Gastroesophageal sphincter (tissue), 3 donors: Measurements from ENCODE around the gene NCOR2.

Experiments used
- CTCF ChIP-seq, 4 experiments: fragments of 200-600 bp in 2 of 4; fragments of 450-650 bp in 2 of 4; sonication (generic) in 1 of 4; IDR thresholded peaks; one replicate each; pipeline ENCODE4 v1.5.1; 2017 to 2019; ENCODE audit warnings: antibody characterized with exemption in 4 of 4, mild to moderate bottlenecking in 2 of 4, moderate library complexity in 2 of 4
- EP300 ChIP-seq: sonication (generic); formaldehyde crosslinking; IDR thresholded peaks from one replicate; pipeline ENCODE4 v1.6.1; 2017; ENCODE audit warnings: antibody characterized with exemption, mild to moderate bottlenecking
- POLR2A ChIP-seq, 2 donors: fragments of 450-650 bp; IDR thresholded peaks; one replicate each; pipeline ENCODE4 v1.6.1; 2017; ENCODE audit warnings: antibody characterized with exemption in 2 of 2, mild to moderate bottlenecking in 2 of 2, moderate library complexity in 1 of 2
- POLR2AphosphoS5 ChIP-seq: sonication (generic); formaldehyde crosslinking; IDR thresholded peaks from one replicate; pipeline ENCODE4 v1.6.1; 2017; ENCODE audit warnings: antibody characterized with exemption

GRCh38 chr12:124603831-124604251 is 36.4 kb upstream of the NCOR2 start:
- TF ChIP-seq POLR2A (IDR thresholded peaks at IDR 0.05), result no peak
- TF ChIP-seq CTCF (IDR thresholded peaks at IDR 0.05), result no peak
- no peak for TF ChIP-seq POLR2AphosphoS5
- no peak for TF ChIP-seq EP300
